HG02642 (cell line): ENCODE results near the gene DDX10.

Experiments
- ATAC-seq: cut with Tn5 transposase; IDR thresholded peaks from one replicate; pipeline ENCODE4 v1.9.1; 2021; ENCODE audit warnings: mild to moderate bottlenecking; ENCODE audit not compliant: unreplicated experiment, poor library complexity

Gene DDX10

DNA sequence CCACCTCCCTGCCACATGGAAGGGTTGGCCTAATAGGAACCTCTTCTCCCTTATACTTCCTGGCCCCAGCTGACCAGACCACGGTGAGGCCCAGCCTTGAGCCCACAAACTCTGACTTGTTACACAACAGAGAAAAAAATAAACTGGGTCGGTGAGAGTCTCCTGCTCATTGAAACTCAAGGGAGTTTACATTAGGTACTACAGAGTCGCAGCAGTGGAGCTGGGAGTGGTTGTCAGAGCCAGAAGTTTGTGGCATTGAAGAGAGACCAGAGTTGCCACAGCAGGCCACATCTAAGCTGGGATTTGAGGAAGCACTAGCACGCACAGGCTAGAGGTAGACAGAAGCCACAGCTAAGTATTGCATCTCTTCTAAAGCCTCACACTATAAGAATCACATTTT lies 296.2 kb downstream of the DDX10 start:
- no peak for ATAC-seq

- no peak for ATAC-seq
Measured at GRCh38 chr11:108963118-108963517, 298.2 kb downstream of the DDX10 start.

- ATAC-seq: no peak
Measured at GRCh38 chr11:108965306-108966001, 300.6 kb downstream of the DDX10 start.

DNA sequence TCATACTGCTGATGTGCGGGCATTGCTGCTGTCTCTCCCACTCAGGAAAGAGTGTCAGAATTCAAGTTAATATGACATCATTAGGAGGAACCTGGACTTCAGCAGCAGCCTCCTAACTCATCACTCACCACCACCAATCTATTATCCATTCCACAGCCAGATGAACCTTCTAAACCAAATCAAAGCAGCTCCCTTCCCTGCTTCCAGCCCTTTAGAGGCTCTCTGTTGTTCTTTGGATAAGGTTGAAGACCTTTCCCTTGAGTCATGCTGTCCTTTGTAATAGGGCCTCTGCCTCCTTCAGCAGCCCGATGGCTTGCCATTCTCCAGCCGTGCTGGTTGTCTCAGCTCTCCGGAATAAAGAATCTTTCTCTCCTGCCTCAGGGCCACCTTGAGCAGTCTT lies 301.3 kb downstream of the DDX10 start:
- ATAC-seq: no peak

DNA sequence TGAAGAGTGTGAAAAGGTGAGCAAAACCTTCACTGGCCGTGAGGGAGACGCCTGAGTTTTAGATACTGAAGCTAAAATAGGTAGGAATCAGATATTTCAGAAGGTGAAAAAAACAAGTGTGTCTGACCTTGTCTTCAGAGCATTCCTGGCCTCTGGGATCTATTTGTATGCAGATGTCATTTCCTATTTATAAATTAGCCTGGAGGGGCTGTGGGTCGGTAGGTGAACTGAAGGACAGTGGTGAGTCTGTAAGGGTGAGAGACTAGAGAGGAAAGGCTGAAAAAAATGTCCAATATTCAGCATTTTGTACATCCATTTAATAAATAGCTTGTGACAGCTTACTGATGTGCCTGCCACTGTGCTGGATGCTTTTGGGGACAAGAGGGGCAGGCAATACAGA lies 302.1 kb downstream of the DDX10 start:
- no peak for ATAC-seq

DNA sequence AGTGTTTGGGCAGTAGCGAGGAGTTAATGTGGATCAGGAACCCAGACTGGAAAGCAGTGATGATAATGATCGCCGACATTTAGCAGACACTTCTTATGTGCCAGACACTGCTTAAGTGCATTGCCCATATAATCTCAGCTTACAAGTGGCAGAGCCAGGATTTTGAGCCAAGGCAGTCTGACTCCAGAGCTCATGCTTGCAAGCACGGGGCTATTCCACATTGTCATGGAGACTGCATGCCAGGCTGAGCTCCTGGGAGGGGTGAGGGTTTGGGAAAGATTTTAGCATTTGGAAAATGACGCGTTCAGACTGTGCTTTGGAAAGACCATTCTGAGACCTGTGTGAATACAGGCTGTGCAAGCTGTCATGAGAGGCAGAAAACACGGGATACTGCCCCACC lies 302.7 kb downstream of the DDX10 start:
- ATAC-seq: no peak

DNA sequence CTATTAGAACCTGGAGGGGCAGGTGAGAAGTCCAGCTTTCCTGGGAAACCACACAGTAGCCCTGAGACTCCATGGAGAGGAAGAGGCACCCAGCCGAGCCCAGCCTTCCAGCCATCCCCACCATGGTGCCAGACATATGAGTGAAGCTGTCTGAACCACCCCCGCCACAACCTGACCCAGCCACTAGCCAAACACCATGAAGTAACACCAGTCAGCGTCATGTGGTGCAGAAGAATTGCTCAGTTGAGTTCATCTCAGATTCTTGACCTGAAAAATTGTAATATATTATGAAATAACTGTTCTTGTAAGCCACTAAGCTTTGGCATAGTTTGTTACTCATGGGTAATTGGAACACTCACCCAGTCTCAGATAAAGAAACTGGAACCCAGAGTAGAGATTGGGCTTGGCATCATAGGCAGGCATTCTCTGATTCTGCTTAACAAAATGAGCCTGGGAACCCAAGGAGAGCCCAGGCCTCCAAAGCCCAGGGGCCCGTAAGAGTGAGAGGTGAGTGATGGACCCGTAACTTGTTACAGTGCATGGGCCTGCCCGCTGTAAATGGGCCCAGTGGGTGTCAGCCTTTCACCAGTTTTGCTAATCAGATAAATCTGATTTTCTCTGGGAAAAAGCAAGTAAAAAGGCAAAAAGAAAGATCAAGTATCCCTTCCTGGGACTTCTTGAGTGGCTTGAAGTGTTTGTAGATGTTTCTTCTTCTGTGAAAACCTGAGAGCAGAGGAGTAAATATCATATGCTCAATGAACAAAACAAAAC lies 305.5 kb downstream of the DDX10 start:
- no peak for ATAC-seq

- ATAC-seq: no peak
Measured at GRCh38 chr11:108973402-108974162, 308.7 kb downstream of the DDX10 start.

DNA sequence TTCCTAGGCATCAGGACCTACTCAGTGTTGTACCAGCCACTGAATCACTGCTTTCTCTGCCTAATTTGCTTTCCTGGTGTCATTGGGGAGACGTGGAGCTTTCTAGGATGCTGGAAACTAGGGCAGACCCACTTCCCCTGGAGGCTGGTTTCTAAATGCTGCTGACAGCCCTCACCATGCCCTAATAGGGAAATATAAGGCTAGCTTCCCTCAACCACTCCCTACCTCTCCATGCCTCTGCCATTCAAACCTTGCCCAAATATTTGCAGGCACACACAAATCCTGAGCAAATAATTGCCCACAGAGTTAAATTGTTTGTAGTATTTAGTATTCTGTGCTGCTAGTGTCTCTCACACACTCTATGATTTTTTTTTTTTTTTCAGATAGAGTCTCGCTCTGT lies 310.2 kb downstream of the DDX10 start:
- ATAC-seq: no peak

DNA sequence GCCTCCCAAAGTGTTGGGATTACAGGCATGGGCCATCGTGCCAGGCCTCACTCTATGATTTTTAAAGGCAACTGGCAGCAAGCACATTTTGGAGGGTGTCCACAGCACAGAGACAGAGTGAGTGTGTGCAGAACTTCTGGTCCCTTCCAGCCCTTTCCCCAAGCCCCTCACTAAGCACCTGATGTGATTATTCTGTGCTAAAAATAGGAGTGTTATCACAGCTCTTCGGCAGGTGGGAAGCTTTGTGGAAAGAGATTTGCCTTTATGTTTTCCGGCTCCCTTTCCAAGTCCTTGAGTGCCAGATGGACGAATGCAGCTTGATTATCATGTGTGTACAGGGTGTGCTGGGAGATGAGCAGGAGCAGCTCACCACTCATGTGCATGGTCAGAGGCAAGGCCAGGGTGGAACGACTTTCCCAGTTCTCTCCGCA lies 310.8 kb downstream of the DDX10 start:
- ATAC-seq: no peak

DNA sequence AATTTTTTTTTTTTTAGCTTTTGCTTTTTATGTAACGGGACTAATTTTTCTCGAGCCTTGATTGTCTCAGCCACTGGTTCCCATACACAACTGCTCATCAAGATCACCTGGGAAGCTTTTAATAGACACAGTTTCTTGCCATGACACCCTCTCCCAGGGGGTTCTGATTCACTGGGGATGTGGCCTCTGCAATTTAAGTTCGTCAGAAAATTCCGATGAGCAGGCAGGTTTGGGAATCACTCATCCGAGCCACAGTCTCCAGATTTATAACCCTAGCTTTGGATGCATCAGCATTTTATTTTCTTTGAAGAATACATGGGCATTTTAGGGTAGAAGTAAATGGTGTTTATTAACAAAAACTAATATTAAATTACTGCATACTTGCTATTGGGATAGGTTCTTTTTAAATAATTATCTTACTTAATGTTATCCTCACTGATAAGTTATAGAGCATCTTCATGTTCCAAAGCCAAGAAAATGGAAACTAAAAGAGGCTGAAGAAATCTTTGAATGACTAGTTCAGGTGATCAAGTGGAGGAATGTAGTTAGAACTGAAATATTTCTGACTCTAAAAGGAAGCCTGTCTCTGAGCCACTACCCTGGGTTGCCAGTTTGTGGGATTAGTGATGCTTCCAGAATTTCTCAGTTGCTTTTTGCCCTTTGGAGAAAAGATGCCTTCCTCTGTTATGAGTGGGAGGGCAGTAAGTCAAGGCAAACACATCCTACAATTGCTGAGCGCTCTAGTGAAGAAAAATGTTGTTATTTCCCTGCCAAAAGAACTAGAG lies 319.0 kb downstream of the DDX10 start:
- no peak for ATAC-seq

- ATAC-seq: no peak
Measured at GRCh38 chr11:108984523-108984922, 319.7 kb downstream of the DDX10 start.

DNA sequence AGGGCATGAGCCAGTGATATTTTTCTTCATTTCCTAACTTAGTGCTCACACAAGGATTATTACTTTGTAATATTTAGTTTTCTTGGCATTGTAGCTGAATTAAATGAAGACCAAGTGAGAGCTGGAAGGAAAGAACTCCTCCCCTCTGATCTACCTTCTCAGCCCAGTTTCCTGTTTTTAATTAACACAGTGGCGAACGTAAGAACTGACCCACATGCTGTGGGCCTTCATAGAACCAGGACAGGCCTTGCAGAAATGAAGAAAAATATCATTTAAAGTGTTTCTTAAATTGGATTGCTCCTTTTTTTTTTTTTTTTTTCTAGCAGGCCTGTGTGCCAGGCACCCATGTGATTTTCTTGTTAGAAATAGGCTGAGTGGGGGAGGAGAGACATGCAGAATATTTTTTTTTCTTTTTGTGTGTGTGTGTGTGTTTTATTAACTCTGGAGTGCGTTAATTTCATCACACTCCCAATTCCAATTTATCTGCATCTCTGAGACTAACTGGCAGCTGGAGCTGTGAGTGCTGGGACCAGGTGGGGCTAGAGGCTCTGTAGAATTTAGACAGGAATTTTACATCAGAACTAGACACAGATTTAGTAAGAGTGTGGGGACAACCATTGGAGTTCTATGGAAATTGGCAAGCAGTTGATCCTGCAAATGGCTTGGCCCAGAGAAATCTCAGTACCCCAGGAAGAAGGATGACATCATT lies 320.5 kb downstream of the DDX10 start:
- ATAC-seq: no peak

GRCh38 chr11:108985945-108986279 lies 321.0 kb downstream of the DDX10 start:
- no peak for ATAC-seq
